CD4-positive, alpha-beta T cell treated with Interleukin-4 for 1 hour (primary cell): ENCODE measurements around the gene SPEM1.

Source experiments
- DNase-seq, 2 donors: peaks; one replicate each; pipeline ENCODE4 v3.0.0-alpha.2; 2020 to 2022

The SPEM1 gene, protein sequence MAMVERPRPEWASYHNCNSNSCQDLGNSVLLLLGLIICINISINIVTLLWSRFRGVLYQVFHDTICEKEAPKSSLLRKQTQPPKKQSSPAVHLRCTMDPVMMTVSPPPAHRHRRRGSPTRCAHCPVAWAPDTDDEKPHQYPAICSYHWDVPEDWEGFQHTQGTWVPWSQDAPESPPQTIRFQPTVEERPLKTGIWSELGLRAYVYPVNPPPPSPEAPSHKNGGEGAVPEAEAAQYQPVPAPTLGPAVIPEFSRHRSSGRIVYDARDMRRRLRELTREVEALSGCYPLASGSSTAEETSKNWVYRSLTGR

DNA sequence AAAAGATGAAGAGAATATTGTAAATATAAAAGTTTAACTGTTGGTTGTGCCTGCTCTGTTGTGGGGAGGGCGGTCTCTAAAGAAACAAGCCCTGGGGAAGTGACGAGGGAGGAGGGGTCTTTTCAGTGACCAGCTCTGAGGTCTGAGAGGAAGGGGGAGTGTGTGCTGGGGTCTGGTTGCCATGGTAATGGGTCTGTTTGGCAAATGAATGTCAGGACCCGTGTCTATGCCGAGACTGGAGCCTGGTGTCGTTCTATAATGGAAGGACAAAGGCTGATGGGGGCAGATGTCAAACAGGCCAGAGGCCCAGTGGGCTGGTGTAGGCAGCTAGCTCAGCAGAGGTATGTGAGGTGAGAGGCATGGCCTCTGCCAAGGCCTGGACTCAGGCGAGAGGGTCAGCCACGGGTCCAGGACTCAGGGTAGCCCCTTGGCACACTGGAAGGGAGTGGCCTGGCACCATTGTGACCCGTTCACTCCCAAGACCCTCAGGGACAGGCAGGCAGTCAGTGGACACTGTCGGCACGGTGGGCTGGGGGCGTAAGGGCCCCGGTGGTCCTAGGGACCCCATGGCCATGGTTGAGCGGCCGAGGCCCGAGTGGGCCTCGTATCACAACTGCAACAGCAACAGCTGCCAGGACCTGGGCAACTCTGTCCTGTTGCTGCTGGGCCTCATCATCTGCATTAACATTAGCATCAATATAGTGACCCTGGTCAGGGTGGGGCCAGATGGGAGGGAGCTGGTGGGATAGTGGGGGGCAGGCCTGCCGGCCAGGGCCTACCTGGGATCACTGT is at the start of gene SPEM1:
TSS of gene SPEM1 (plus strand) at position 506 of the 792 bp plus-strand sequence. CDS start at position 567, 61 bp downstream.
- DNase-seq, result no peak

GRCh38 chr17:7370853-7371252 is 49.3 kb upstream of the SPEM1 start:
- no peak for DNase-seq

DNA sequence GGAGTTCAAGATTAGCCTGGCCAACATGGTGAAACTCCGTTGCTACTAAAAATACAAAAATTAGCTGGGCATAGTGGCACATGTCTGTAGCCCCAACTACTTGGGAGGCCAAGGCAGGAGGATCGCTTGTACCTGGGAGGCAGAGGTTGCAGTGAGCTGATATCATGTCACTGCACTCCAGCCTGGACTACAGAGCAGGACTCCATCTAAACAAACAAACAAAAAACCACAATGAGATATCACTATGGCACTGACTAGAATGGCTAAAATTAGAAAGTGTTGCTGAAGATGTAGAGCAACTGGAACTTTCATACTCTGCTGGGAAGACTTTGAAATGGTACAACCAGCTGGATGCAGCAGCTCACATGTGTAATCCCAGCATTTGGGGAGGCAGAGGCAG is 45.8 kb upstream of the SPEM1 start:
- no peak for DNase-seq

GRCh38 chr17:7379134-7379533 is 41.0 kb upstream of the SPEM1 start:
- DNase-seq, result no peak

GRCh38 chr17:7380321-7380720 is 39.8 kb upstream of the SPEM1 start:
- DNase-seq, result no peak

DNA sequence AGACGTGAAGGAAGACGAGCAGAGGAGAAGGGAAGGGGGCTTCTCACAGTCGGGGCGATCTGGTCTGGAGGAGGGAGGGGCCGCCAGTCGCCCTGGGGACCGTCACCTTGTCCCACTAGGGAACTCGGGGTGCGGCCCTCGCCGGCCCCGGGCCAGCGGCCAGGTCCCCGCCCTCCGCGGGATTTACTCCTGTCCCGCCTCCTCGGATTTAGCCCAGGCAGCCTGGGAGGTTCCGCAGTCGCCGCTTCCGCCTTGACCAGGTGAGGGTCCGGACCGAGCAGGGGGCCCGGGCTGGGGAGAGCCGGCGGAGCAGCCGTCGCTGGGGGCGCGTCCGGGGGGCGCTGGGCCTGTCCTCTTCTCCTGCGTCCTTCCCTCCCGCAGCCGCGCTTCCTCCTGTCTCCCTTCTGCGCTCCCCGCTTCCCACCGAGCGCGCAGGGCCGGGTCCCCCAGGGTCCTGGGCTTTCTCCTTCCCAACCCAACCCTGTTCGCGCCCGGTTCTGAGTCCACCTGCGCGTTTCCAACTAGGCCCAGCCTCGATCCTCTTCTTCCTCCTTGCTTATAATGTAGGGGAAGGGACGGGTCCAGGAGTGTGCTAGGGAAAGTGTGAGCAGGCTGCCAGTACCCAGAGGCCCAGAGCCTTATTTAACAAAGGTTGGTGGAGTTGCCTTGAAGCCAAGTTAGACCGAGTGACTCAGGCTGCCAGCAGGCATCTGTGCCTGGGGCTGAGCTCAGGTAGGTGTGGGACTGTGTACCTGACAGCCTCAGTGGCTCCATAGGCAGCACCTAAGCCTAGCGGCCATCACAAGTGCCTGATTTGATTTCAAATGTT is 39.1 kb upstream of the SPEM1 start, which contains the start of gene TNK1:
TSS of gene TNK1 (plus strand) at position 235 of the 829 bp plus-strand sequence. CDS start 1,838 bp downstream, outside the sequence.
- no peak for DNase-seq

GRCh38 chr17:7382901-7383300 is 37.2 kb upstream of the SPEM1 start:
- no peak for DNase-seq

DNA sequence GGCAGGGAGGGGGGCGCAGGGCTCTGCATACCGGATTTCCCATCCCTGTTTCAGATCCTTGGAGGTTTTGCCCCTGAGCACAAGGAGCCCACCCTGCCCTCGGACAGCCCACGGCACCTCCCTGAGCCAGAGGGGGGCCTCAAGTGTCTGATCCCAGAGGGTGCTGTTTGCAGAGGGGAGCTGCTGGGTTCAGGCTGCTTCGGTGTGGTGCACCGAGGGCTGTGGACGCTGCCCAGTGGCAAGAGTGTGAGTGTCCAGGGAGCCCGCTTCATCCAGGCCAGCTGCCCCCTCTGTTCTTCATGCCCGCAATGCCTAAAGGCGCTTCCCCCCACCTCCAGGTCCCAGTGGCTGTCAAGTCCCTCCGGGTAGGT is 36.8 kb upstream of the SPEM1 start:
- no peak for DNase-seq

- DNase-seq, result peak; percentile 79 to 85
Observed at GRCh38 chr17:7383742-7384488, 36.2 kb upstream of the SPEM1 start.

DNA sequence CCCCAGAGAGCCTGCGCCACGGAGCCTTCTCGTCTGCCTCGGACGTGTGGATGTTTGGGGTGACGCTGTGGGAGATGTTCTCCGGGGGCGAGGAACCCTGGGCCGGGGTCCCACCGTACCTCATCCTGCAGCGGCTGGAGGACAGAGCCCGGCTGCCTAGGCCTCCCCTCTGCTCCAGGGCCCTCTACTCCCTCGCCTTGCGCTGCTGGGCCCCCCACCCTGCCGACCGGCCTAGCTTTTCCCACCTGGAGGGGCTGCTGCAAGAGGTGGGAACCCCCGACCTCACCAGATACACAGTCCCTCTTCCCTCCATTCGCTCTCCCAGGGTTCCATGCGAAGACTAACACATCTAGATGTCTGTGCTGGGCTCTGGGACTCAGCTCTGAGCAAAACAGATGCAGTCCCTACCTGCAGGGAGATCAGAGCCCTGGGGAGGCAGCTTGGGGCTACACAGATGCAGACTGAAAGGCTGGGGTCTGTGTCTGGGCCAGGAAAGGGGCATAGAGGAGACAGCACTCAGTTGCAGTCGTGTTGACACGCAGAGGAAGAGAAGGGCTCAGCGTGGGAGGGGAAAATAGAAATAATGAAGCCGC is 35.5 kb upstream of the SPEM1 start:
- DNase-seq, result no peak

DNA sequence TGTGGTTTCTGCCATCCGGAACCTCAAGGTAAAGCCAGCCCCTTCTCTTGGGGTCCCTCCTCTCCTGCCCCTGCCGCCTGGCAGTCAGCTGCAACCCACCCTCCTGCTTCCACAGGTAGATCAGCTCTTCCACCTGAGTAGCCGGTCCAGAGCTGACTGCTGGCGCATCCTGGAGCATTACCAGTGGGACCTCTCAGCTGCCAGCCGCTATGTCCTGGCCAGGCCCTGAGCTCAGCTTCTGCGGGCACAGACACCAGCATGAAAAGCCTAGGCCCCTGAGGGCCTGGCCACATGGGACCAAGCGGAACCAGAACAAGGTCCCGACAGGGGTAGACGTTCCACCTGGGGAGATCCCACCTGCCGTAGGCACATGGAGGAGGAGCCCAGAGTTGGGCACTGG is 31.3 kb upstream of the SPEM1 start:
- DNase-seq, result no peak

GRCh38 chr17:7389924-7390910 is 29.9 kb upstream of the SPEM1 start:
- no peak for DNase-seq

DNA sequence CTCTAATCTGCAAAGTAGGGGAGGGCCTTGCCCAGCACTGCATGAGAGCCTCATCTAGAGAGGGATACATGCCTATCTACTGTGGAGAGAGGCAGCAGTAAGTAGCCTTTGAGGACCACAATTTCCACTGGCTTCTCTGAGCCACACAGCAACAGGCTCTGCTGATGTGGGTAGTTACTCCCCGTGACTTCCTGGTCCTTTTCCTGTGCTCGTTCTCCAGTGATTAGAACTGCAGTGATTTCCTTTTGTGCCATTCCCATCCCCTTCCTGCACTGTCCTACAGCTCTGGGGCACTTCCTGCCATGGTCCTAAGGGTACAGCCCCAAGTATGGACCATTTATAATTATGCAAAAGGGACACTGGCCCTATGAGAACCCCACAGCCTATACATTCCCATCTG is 28.8 kb upstream of the SPEM1 start:
- no peak for DNase-seq

DNA sequence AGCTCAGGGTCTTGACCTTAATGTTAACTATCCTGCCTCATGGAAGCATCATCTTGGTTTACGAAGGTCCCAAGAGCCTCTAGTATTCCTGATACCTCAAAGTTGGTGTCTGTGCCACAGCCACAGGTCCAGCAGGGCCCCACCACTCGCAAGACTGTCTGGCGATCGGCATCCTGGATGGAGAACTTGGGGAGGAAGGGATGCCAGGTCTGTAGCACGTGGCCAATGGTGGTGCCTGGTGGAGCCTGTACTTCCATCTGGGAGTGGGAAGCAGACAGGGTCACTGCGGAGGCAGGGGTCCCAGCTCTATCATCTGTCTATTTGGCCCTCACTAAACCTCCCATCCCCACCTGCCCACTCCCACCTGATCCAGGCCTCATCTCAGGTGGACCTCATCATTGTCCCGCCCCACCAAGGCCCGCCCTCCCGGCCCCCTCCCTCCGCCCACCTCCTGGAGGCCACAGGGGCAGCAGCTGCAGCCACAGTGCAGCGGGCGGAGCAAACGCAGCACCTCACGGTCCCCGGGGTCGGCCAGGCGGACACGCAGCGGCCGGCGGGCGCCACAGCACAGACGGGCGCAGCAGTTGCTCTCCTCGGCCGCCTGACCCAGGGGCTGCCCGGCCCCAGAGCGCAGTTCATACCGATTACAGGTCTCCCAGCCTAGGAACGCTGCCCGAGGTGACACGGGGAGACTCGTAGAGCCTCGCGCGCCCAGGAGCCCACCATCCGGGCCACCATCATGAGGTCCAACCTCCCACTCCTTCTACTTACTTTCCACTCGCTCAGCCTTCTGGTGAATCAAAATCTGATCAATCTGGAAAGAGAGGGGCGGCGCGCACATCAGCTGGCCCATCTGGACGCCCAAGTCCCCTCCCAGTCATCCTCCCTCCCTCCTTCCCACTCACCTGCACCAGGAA is 27.2 kb upstream of the SPEM1 start:
- DNase-seq, result no peak

GRCh38 chr17:7393613-7394451 is 26.3 kb upstream of the SPEM1 start:
- DNase-seq, result peak; percentile 80 to 83

GRCh38 chr17:7394452-7395191 is 25.5 kb upstream of the SPEM1 start, which contains the start of gene PLSCR3:
Gene PLSCR3, minus strand, starts transcription at chr17:7394525. Its CDS starts 415 bp downstream, at chr17:7394110.
- peak; percentile 78 to 85 for DNase-seq

- DNase-seq, result no peak
Observed at GRCh38 chr17:7396147-7396546, 24.0 kb upstream of the SPEM1 start.

DNA sequence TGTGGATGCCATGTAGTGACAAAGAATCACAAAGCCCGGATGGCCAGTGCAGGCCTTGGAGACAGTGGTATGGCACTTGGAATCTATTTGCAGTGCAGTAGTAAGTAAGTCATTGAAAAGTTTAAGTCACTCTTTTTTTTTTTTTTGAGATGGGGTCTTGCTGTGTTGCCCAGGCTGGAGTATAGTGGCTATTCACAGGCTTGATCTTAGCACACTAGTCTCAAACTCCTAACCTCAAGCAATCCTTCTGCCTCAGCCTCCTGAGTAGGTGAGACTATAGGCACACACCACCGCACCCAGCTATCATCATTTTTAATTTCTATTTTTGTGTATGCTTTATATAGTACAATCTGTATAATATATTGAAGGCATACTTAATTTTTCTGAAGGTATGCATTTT is 21.5 kb upstream of the SPEM1 start:
- no peak for DNase-seq
